HG03520 (cell line): Measurements from ENCODE around the gene TTL.
"Not testable (repeated sequence)": the region's sequence is repeated elsewhere in the genome, so short reads cannot be mapped to it uniquely, and the experiment has no call there.

Experiments used
- ATAC-seq: cut with Tn5 transposase; IDR thresholded peaks from one replicate; pipeline ENCODE4 v1.9.1; 2021; ENCODE audit warnings: mild to moderate bottlenecking, moderate library complexity; ENCODE audit not compliant: unreplicated experiment

The TTL gene

GRCh38 chr2:112519506-112519905 lies 37.5 kb downstream of the TTL start:
- ATAC-seq = no peak

DNA sequence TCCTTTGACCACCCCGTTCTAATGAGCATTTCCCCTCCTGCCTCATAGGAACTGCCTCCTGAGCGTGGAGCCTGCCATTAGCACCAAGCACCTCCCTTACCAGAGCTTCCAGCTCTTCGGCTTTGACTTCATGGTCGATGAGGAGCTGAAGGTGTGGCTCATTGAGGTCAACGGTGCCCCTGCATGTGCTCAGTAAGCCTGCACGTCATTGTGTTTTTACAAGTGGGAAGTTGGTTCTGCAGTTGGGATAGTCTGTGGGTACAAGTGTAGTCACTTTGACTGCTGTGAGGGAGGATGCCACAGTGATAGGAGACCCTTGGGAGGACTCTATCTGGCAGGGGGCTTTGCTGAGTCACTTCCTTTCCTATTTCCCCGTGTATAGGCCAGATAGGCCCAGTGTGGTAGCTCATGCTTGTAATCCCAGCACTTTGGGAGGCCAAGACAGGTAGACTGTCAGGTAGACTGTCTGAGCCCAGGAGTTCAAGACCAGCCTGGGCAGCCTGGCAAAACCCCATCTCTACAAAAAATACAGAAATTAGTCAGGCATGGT lies 38.4 kb downstream of the TTL start:
- ATAC-seq = no peak

- ATAC-seq = no peak
These were observed 41.4 kb downstream of the TTL start for GRCh38 chr2:112523291-112523777.

DNA sequence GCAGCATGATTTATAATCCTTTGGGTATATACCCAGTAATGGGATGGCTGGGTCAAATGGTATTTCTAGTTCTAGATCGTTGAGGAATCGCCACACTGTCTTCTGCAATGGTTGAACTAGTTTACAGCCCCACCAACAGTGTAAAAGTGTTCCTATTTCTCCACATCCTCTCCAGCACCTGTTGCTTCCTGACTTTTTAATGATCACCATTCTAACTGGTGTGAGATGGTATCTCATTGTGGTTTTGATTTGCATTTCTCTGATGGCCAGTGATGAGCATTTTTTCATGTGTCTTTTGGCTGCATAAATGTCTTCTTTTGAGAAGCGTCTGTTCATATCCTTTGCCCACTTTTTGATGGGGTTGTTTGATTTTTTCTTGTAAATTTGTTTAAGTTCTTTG lies 42.3 kb downstream of the TTL start:
- not testable (repeated sequence) for ATAC-seq

GRCh38 chr2:112528541-112528940 lies 46.6 kb downstream of the TTL start:
- ATAC-seq = no peak

GRCh38 chr2:112529757-112530156 lies 47.8 kb downstream of the TTL start:
- ATAC-seq = no peak

GRCh38 chr2:112530728-112531127 lies 48.8 kb downstream of the TTL start:
- no peak for ATAC-seq

DNA sequence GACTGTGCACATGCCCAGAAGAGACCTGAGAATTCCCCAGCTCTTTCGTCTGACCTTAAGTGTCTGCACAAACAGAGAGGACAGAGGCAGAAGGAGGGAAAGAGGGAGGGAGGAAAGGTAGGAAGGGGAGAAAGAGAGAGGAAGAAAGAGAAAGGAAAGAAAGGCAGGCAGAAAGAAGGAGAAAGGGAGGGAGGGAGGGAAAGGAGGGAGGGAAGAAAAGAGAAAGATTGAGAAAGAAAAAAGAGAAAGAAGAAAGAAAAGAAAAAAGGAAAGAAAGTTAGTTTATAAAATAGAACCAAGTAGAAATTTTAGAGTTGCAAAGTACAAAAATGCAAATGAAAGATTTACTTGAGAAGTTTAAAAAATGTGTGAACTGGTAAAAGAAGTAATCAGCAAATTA lies 52.9 kb downstream of the TTL start:
- no peak for ATAC-seq

- not testable (repeated sequence) for ATAC-seq
These were observed 54.7 kb downstream of the TTL start for GRCh38 chr2:112536665-112537064.

DNA sequence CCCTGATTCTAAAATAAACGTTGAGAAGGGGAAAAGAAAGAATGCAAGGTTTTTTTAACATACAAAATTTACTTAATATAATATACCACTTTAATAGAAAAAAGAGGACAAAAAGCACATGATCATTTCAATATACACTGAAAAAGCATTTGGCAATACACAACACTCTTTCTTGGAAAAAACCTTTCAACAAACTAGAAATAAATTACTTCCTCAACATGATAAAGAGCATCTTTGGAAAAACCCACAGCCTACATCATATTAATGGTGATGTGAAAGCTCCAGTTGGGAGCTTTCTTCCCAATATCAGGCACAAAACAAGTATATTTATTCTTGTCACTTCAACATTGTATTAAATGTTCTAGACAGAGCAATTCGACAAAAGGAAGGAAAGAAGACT lies 57.4 kb downstream of the TTL start:
- no peak for ATAC-seq

GRCh38 chr2:112540906-112541305 lies 59.0 kb downstream of the TTL start:
- no peak for ATAC-seq

DNA sequence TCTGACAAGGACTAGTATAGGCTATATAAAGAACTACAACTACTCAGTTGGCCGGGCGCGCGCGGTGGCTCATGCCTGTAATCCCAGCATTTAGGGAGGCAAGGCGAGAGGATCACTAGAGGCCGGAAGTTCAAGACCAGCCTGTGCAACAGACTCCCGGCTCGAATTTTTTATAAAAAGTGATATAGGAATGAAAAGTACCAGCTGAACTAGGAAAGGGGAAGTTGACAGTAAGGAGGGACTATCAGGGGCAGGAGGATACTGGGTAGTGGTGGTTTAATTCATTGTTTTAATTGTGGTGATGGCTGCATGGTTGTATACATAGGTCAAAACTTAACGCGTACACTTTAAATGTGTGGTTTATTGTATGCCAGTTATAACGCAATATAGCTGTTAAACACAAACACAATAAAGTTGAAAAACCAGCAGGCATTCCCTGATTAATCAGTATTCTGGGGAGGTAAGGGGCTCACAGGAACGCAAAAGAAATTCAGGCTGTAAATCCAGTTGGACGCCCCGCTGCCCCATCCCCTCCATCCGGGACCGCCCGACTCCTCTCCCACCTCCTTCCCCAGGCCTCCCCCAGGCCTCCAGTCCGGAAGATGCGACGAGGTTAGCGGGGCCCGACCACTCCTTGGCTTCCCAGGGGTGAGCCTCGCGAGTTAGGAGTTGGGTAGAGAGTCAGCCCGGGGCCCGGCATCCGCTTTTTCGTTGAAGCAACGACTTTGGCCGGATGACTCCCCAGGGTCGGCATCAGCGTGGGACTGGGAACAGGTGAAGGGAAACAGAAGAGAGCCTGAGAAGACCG lies 59.6 kb downstream of the TTL start:
- peak; percentile 47 for ATAC-seq

DNA sequence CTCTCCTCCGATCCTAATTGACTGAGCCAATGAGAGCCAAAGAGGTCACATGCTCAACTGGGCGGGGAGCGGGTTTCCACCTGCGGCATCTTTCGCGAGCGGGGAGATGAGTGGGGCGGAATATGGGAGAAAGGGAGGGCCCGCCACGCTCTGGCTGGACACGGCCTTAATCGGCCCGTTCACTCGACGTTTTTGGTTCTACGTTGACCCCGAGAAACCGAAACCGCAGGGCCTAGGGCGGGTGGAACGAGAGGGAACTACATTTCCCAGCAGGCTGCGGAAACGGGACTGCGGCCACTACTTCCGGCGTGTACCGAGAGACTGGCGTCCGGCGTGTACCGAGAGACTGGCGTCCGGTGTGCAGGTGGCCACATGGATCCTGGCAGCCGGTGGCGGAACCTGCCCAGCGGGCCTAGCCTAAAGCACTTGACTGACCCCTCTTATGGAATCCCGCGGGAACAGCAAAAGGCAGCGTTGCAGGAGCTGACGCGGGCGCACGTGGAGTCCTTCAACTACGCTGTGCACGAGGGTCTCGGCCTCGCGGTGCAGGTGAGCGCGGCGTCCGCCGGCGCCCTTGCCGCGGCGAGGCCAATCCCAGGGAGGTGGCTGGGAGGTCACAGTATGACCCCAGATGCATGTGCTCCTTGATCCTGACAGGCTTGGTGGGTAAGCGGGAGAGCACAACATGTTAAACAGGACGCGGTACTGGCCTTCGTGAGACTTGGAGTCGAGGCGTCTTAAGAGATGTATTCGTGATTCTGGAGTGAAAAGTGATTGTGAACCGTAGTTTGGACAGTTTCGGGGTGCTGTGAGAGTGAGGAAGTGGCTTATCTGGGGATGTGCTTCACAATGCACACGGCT lies 60.4 kb downstream of the TTL start, which contains the start of gene POLR1B:
Gene POLR1B (plus strand): TSS at position 343 of the 861 bp plus-strand sequence. CDS start 30 bp downstream, at position 373.
- peak; percentile 67 for ATAC-seq

DNA sequence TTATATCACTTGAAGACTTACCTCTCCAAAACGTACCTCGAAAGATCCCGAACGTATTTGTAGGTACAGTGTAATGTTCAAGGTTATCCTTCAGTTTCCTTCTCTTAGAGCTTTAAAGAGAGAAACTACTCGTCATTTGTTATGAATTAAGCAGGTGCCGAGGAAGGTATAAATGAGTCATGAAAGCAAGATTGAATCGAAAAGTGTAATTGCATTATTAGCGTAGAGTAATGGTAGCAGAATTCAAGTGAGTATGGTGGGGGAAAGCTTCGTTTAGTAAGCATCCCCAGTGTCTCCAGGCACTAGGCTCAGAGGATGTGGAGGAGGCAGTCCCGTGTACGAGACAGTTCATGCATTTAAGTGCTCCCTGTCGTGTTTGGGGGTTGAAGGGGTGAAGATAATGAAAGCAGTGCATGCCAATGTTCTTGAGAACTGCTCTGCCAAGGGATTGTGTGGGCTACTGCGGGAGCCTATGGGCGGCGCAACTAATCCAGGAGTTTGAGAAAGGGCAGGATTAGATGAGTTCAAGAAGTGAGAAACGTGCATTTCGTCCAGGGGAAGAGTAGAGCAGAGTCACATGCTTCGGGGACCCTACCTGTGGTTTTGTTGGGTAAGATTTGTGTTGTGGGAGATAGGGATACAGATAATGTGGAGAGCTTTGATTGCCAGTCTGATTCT lies 61.2 kb downstream of the TTL start:
- no peak for ATAC-seq

GRCh38 chr2:112547333-112547732 lies 65.4 kb downstream of the TTL start:
- ATAC-seq = no peak

GRCh38 chr2:112548980-112549379 lies 67.0 kb downstream of the TTL start:
- ATAC-seq = no peak

DNA sequence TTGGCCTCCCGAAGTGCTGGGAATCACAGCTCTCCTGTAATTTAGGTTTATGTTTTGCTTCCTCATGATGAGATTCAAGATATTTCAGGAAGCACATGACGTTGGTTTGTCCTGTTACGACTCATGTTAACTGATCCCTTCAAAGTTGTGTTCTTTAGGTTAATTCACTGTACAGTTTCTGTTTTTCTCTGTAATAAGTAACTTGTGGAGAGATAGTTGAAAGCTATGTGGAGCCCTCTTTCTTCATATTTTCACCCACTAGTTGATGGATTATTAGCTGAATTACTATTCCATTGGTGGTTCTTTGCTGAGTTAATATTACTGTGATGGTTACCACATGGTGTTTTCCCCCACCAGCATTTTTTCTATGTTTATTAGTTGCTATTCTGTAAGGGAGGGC lies 84.1 kb downstream of the TTL start:
- ATAC-seq = no peak

GRCh38 chr2:112566508-112566907 lies 84.6 kb downstream of the TTL start:
- ATAC-seq = not testable (repeated sequence)

- no peak for ATAC-seq
These were observed 90.0 kb downstream of the TTL start for GRCh38 chr2:112572005-112572404.

DNA sequence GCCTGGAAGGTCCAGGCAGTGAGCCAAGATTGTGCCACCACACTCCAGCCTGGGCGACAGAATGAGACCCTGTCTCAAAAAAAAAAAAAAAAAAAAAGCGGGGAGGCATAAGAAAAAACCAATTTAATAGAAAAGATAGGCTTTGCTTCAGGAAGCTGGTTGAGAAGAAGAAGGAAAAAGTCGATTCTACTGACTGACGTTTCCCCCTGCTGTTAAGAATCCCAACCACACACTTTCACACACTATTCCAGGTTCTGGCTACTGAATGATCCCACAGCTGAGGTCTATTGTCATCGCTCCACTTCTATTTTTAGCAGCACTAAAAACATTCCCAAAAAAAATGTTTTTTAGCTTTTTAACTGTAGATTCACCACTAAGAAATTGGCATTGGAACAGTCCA lies 95.8 kb downstream of the TTL start:
- no peak for ATAC-seq

DNA sequence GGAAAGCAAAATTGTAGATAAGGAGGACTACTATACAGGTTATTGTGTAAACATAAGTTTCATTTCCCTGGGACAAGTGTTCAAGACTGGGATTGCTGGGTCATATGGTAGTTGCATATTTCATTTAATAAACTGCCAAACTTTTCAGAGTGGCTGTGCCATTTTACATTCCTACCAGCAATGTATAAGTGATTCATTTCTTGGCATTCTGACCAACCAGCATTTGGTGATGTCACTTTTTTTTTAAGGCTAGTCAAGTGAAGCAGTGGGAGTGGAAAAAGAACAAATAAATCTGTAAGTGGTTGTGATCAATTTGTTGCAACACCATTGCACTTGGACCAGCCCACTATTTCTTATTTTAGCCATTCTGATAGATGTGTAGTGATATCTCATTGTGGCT lies 97.3 kb downstream of the TTL start:
- ATAC-seq = no peak
